ENCODE data around the gene RWDD2A.

The RWDD2A gene

GRCh38 chr6:83155794-83156193 lies 37.4 kb upstream of the RWDD2A start:
- Histone ChIP-seq H4K91ac (ENCODE audit: low read length) (no peak overlapping the region), H2AK5ac (ENCODE audit: low read length, severe bottlenecking) (no peak overlapping the region), H3K4me2 (ENCODE audit: low read length, poor library complexity, severe bottlenecking) (no peak overlapping the region), H3K14ac (ENCODE audit: low read length in 2 of 2) (no peak overlapping the region), H3K23ac (ENCODE audit: low read length in 2 of 2) (no peak overlapping the region), H4K8ac (ENCODE audit: low read length) (no peak overlapping the region), H3K18ac (ENCODE audit: low read depth in 1 of 2, low read length in 2 of 2) (no peak overlapping the region), H3K9ac (ENCODE audit: low read length) (no peak overlapping the region), H3K4me1 (ENCODE audit: control insufficient read depth, insufficient read depth, low read depth, low read length) (no peaks in the 10 kb centered on the region), H3K79me1 (replicated peaks; ENCODE audit: low read length, poor library complexity, severe bottlenecking) (peaks cover 2% of the 10 kb centered on the region), H2BK15ac (ENCODE audit: low read depth, poor library complexity, severe bottlenecking) (no peak overlapping the region), H3K4me3 (ENCODE audit: insufficient read depth in 1 of 2, low read depth in 1 of 2, low read length in 2 of 2) (no peak overlapping the region), H3K27me3 (ENCODE audit: control insufficient read depth in 1 of 2, insufficient read depth in 1 of 2, low read length in 2 of 2) (no peaks in the 10 kb centered on the region), H2BK120ac (ENCODE audit: low read depth, low read length) (no peak overlapping the region), H2AFZ (ENCODE audit: low read depth, low read length) (no peak overlapping the region), H2BK5ac (ENCODE audit: low read depth, low read length, poor library complexity, severe bottlenecking) (no peak overlapping the region), H3K27ac (ENCODE audit: low read length, poor library complexity, severe bottlenecking) (no peak overlapping the region), H3K36me3 (ENCODE audit: control insufficient read depth in 1 of 2, insufficient read depth in 2 of 2, low read depth in 1 of 2, low read length in 2 of 2) (peaks cover 9 to 90% of the 10 kb centered on the region in 2 experiments), H3K4ac (ENCODE audit: low read depth in 1 of 2, low read length in 2 of 2) (no peak overlapping the region), H3K9me3 (ENCODE audit: control insufficient read depth, low read length) (no peaks in the 10 kb centered on the region), H2BK12ac (ENCODE audit: low read length in 2 of 2) (no peak overlapping the region)
- WGBS, result no CpG with 5 or more reads among the region's 2 CpGs
- DNase-seq, result no peak

DNA sequence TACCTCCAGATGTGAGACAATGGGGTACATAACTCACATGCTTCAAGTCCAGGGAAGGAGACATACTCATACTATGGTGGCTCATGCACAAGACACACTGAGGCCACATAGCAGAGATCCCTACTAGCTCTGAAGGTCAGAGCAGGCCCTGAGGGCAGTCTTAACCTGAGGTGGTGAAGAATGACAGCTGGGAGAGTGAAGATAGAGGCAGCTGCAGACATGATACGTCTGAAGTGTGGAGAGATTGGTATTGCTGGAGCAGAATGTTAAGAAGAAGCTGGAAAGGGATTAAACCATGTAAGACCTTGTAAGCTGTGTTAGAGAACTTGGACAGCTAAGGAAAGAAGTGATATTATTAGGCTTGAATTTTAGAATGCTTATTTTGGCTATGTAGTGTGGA lies 33.0 kb upstream of the RWDD2A start:
- Histone ChIP-seq H3K18ac (ENCODE audit: low read depth in 1 of 2, low read length in 2 of 2) (no peak overlapping the region), H3K9ac (ENCODE audit: low read length) (no peak overlapping the region), H4K8ac (ENCODE audit: low read length) (no peak overlapping the region), H3K14ac (ENCODE audit: low read length in 2 of 2) (no peak overlapping the region), H2BK15ac (ENCODE audit: low read depth, poor library complexity, severe bottlenecking) (no peak overlapping the region), H3K36me3 (ENCODE audit: control insufficient read depth in 1 of 2, insufficient read depth in 2 of 2, low read depth in 1 of 2, low read length in 2 of 2) (peaks cover 5 to 85% of the 10 kb centered on the region in 2 experiments), H3K4me3 (ENCODE audit: insufficient read depth in 1 of 2, low read depth in 1 of 2, low read length in 2 of 2) (no peak overlapping the region), H2BK120ac (ENCODE audit: low read depth, low read length) (no peak overlapping the region), H3K23ac (ENCODE audit: low read length in 2 of 2) (no peak overlapping the region), H3K27ac (ENCODE audit: low read length, poor library complexity, severe bottlenecking) (no peak overlapping the region), H3K9me3 (ENCODE audit: control insufficient read depth, low read length) (no peaks in the 10 kb centered on the region), H3K27me3 (ENCODE audit: control insufficient read depth in 1 of 2, insufficient read depth in 1 of 2, low read length in 2 of 2) (no peaks in the 10 kb centered on the region), H2BK12ac (ENCODE audit: low read length in 2 of 2) (no peak overlapping the region), H4K91ac (ENCODE audit: low read length) (no peak overlapping the region), H2BK5ac (ENCODE audit: low read depth, low read length, poor library complexity, severe bottlenecking) (no peak overlapping the region), H2AK5ac (ENCODE audit: low read length, severe bottlenecking) (no peak overlapping the region), H2AFZ (ENCODE audit: low read depth, low read length) (no peak overlapping the region), H3K4me1 (ENCODE audit: control insufficient read depth, insufficient read depth, low read depth, low read length) (no peaks in the 10 kb centered on the region), H3K79me1 (replicated peaks; ENCODE audit: low read length, poor library complexity, severe bottlenecking) (peaks cover 2% of the 10 kb centered on the region), H3K4ac (ENCODE audit: low read depth in 1 of 2, low read length in 2 of 2) (no peak overlapping the region), H3K4me2 (ENCODE audit: low read length, poor library complexity, severe bottlenecking) (no peak overlapping the region)
- WGBS, result 95% methylated on average over 1 of the region's 1 CpG
- DNase-seq, result no peak

DNA sequence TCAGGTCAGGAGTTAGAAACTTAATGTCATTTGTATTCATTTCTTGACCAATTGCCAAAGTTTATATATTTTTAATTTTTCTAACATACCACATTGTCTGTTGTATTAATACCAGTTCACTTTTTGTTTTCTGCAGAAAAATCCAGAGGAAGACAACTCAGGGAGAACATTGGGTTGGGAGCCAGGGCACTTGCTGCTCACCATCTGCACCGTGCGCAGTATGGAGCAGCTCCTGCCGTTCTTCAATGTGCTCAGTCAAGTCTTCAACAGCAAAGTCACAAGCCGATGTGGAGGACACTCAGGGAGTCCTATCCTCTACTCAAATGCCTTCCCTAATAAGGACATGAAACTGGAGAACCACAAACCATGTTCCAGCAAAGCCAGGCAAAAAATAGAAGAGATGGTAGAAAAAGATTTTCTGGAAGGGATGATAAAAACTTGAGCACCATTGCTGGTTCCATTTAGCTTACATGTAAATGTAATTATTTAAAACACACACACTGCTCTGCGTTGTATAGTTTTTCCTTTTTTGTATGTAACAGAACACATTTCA lies 25.4 kb upstream of the RWDD2A start:
- Histone ChIP-seq H2BK12ac (ENCODE audit: low read length in 2 of 2) (no peak overlapping the region), H3K14ac (ENCODE audit: low read length in 2 of 2) (no peak overlapping the region), H3K27me3 (ENCODE audit: control insufficient read depth in 1 of 2, insufficient read depth in 1 of 2, low read length in 2 of 2) (no peaks in the 10 kb centered on the region), H3K18ac (ENCODE audit: low read depth in 1 of 2, low read length in 2 of 2) (no peak overlapping the region), H4K8ac (ENCODE audit: low read length) (no peak overlapping the region), H3K27ac (ENCODE audit: low read length, poor library complexity, severe bottlenecking) (no peak overlapping the region), H2BK120ac (ENCODE audit: low read depth, low read length) (no peak overlapping the region), H3K4me3 (ENCODE audit: insufficient read depth in 1 of 2, low read depth in 1 of 2, low read length in 2 of 2) (no peak overlapping the region), H3K79me1 (replicated peaks; ENCODE audit: low read length, poor library complexity, severe bottlenecking) (peaks cover 8% of the 10 kb centered on the region), H3K23ac (ENCODE audit: low read length in 2 of 2) (no peak overlapping the region), H3K36me3 (ENCODE audit: control insufficient read depth in 1 of 2, insufficient read depth in 2 of 2, low read depth in 1 of 2, low read length in 2 of 2) (peaks cover 23 to 99% of the 10 kb centered on the region in 2 experiments), H3K4ac (ENCODE audit: low read depth in 1 of 2, low read length in 2 of 2) (no peak overlapping the region), H4K91ac (ENCODE audit: low read length) (no peak overlapping the region), H3K4me1 (ENCODE audit: control insufficient read depth, insufficient read depth, low read depth, low read length) (no peaks in the 10 kb centered on the region), H2BK5ac (ENCODE audit: low read depth, low read length, poor library complexity, severe bottlenecking) (no peak overlapping the region), H3K9ac (ENCODE audit: low read length) (no peak overlapping the region), H2AK5ac (ENCODE audit: low read length, severe bottlenecking) (no peak overlapping the region), H2BK15ac (ENCODE audit: low read depth, poor library complexity, severe bottlenecking) (no peak overlapping the region), H2AFZ (ENCODE audit: low read depth, low read length) (no peak overlapping the region), H3K4me2 (ENCODE audit: low read length, poor library complexity, severe bottlenecking) (no peak overlapping the region), H3K9me3 (ENCODE audit: control insufficient read depth, low read length) (no peaks in the 10 kb centered on the region)
- WGBS, result 100% methylated on average over 3 of the region's 5 CpGs
- DNase-seq, result no peak

DNA sequence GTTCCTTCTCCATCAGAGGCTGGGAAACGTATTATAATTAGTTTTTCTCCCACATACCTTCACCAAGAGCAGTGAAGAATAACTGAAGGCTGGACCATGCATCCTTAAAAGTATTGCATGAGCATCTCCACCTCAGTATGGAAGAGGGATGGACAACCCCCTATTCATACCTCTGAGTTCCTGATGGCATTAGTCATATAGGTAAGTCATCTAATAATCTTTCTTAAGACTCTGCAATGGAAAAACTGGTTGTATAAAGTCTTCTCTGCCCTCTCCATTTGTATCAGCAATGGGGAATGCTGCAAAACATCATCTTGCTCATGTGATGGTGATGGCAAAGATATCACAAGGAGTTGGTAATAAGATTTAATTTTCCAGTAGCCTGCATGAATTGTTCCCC lies 24.6 kb upstream of the RWDD2A start:
- Histone ChIP-seq H3K23ac (ENCODE audit: low read length in 2 of 2) (no peak overlapping the region), H3K14ac (ENCODE audit: low read length in 2 of 2) (no peak overlapping the region), H3K18ac (ENCODE audit: low read depth in 1 of 2, low read length in 2 of 2) (no peak overlapping the region), H3K27me3 (ENCODE audit: control insufficient read depth in 1 of 2, insufficient read depth in 1 of 2, low read length in 2 of 2) (no peaks in the 10 kb centered on the region), H3K4me2 (ENCODE audit: low read length, poor library complexity, severe bottlenecking) (no peak overlapping the region), H3K79me1 (replicated peaks; ENCODE audit: low read length, poor library complexity, severe bottlenecking) (peaks cover 8% of the 10 kb centered on the region), H2BK5ac (ENCODE audit: low read depth, low read length, poor library complexity, severe bottlenecking) (no peak overlapping the region), H2BK120ac (ENCODE audit: low read depth, low read length) (no peak overlapping the region), H3K4me1 (ENCODE audit: control insufficient read depth, insufficient read depth, low read depth, low read length) (no peaks in the 10 kb centered on the region), H4K91ac (ENCODE audit: low read length) (no peak overlapping the region), H4K8ac (ENCODE audit: low read length) (no peak overlapping the region), H3K9ac (ENCODE audit: low read length) (no peak overlapping the region), H3K4me3 (ENCODE audit: insufficient read depth in 1 of 2, low read depth in 1 of 2, low read length in 2 of 2) (no peak overlapping the region), H2BK15ac (ENCODE audit: low read depth, poor library complexity, severe bottlenecking) (no peak overlapping the region), H2AFZ (ENCODE audit: low read depth, low read length) (no peak overlapping the region), H2BK12ac (ENCODE audit: low read length in 2 of 2) (no peak overlapping the region), H2AK5ac (ENCODE audit: low read length, severe bottlenecking) (no peak overlapping the region), H3K27ac (ENCODE audit: low read length, poor library complexity, severe bottlenecking) (no peak overlapping the region), H3K9me3 (ENCODE audit: control insufficient read depth, low read length) (no peaks in the 10 kb centered on the region), H3K36me3 (ENCODE audit: control insufficient read depth in 1 of 2, insufficient read depth in 2 of 2, low read depth in 1 of 2, low read length in 2 of 2) (peaks cover 23 to 99% of the 10 kb centered on the region in 2 experiments), H3K4ac (ENCODE audit: low read depth in 1 of 2, low read length in 2 of 2) (no peak overlapping the region)
- WGBS, result no CpG with 5 or more reads among the region's 1 CpG
- no peak for DNase-seq
